ENCODE results near the gene CEP57.
"Not testable (repeated sequence)": the region's sequence is repeated elsewhere in the genome, so short reads cannot be mapped to it uniquely, and the experiment has no call there.

Gene CEP57

DNA sequence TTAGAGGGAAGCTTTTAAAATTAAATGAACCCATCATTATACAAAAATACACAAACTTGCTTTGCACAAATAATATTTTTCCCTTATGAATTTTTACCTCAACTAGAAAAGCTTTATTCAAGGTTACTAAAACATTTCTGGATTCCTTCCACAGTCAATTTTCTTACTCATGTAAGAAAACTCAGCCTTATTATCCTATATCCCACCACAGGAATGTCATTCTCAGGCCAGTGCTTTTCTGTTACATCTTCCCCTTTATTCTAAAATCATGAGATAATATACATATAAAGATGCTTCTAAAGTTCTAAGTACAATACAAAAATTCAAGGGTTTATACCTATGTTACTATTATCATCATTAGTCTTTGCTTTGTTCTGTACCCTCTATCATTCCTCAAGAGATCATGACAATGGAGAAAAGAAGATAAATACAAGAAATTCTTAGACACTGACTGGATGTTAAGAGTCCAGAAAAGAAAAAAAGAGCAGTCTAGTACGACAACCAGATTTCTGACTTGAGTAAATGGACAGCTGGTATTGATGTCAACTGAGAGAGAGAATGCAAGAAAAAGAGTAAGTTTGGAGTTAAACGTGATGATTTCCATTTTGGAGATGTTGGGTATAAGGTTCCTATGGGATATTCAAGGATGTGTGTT is 73.3 kb downstream of the CEP57 start:
- no peak for DNase-seq

DNA sequence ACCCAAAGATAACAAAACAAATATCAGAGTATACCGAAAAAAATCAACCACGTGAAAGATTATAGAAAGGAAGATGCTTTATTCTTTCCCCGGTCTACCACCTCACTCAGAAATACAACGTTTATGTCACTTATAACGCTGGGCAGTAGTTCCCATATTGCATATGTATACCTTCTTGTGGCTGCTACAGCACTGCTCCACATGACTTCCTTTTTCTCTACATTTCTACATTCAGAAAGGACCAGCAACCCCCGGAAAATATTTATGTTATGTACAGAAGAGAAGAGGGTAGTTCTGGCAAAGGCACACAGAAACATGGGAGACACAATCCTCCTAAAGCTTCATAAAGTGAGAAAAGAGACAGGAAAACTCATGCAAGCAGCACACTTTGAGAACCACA is 76.8 kb downstream of the CEP57 start:
- DNase-seq: no peak

DNA sequence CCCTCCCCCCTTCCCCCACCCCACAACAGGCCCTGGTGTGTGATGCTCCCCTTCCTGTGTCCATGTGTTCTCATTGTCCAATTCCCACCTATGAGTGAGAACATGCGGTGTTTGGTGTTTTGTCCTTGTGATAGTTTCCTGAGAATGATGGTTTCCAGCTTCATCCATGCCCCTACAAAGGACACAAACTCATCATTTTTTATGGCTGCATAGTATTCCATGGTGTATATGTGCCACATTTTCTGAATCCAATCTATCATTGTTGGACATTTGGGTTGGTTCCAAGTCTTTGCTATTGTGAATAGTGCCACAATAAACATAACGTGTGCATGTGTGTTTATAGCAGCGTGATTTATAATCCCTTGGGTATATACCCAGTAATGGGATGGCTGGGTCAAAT is 80.6 kb downstream of the CEP57 start:
- DNase-seq: not testable (repeated sequence)

DNA sequence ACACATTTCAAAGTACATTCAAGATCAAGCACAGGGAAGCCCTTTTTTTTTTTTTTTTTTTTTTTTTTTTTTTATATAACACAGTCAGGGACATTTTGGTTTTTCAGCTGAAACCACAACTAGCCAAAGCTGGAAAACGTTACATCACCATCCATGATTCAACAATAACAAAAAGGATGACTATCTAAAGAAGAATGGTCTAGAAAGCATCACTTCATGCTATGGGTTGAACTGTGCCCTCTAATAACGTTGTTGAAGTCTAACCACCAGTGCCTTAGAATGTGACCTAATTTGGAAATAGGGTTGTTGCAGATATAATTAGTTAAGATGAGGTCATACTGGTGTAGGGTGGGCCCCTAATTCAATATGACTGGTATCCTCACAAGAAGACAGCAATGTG is 87.0 kb downstream of the CEP57 start:
- DNase-seq: no peak

Data from NCI-H1105 treated with DMSO at 0.1 percent for 48 hours (cell line).